Ovary (tissue), 9 donors: ENCODE results near the gene BDP1. TPM values are rescaled to one million over a fixed set of nuclear protein-coding genes. Genes with fewer than 3 reads are reported as not detected.
A peak's percentile ranks its signal among the peaks of the same experiment; 100 is the strongest.
"Not testable (repeated sequence)": the region's sequence is repeated elsewhere in the genome, so short reads cannot be mapped to it uniquely, and the experiment has no call there.

Experiments
- DNase-seq, 5 donors: peaks; one replicate each; pipeline ENCODE4 v3.0.0-alpha.2; 2019 to 2020
- H3K27ac ChIP-seq, 2 donors: fragments of 200-600 bp; one replicate each; pipeline versions ENCODE4 v1.5.1 to v1.8.0; 2019 to 2022
- H3K27me3 ChIP-seq: fragments of 200-600 bp; one replicate; pipeline ENCODE4 v1.8.0; 2022
- H3K36me3 ChIP-seq: fragments of 200-600 bp; sonication (generic); one replicate; pipeline ENCODE4 v1.5.1; 2019
- H3K4me1 ChIP-seq: one replicate; pipeline ENCODE4 v1.8.1; 2013; ENCODE audit warnings: mild to moderate bottlenecking, moderate library complexity; ENCODE audit not compliant: insufficient read depth
- H3K4me3 ChIP-seq: fragments of 200-600 bp; sonication (generic); one replicate; pipeline ENCODE4 v1.5.1; 2017
- H3K9me3 ChIP-seq, 2 donors: fragments of 200-600 bp in 1 of 2; sonication (generic) in 1 of 2; one replicate each; pipeline versions ENCODE4 v1.5.1 to v1.8.1; 2013 to 2019; ENCODE audit warnings: mild to moderate bottlenecking in 1 of 2, moderate library complexity in 1 of 2
- EP300 ChIP-seq: sonication (generic); formaldehyde crosslinking; IDR thresholded peaks from one replicate; pipeline ENCODE4 v1.6.1; 2017; ENCODE audit warnings: antibody characterized with exemption
- POLR2A ChIP-seq: fragments of 450-650 bp; IDR thresholded peaks from one replicate; pipeline ENCODE4 v1.6.1; 2017; ENCODE audit warnings: antibody characterized with exemption, mild to moderate bottlenecking, moderate library complexity
- whole genome bisulfite sequencing, 3 donors: extraction: QIAGEN DNeasy Blood & Tissue Kit in 1 of 3; methylation state at CpG; one replicate each; pipeline versions ENCODE4 v1.1.5 to v1.1.7; 2013 to 2017; 5-methylcytosine and 5-hydroxymethylcytosine counted together
- intact Hi-C, 4 donors: fragments of 100-400 bp; cut with DNase I; formaldehyde crosslinking; loops; one replicate each; pipeline versions ENCODE4 v1.11.0 to v1.15.1; 2022 to 2023
- polyA plus RNA-seq, 2 donors: library from polyadenylated mRNA; stranded (reverse); fragments of 200-250 nt in 1 of 2; fragments of 350-450 nt in 1 of 2; fragmentation: Illumina TruSeq in 1 of 2; extraction: RNeasy Lipid Tissue Mini Kit (QIAGEN cat#74804) in 1 of 2; gene quantifications; one replicate each; pipeline ENCODE4 v1.2.3, GENCODE V29; 2013 to 2014
- total RNA-seq, 7 donors: library from RNA; depleted of rRNA in 2 of 7; stranded (reverse); fragments of >200 nt in 2 of 7; fragmentation: NEBNext Ultra II Directional in 3 of 7; extraction: Animal tissue kit (Norgen Biotek cat#: 25700) in 3 of 7; gene quantifications; one replicate each; pipeline versions ENCODE4 v1.1.0 to v1.2.4, GENCODE V29; 2016 to 2023
- TF ChIP-seq, protein P1 (sequence below), 3 donors: fragments of 450-650 bp in 2 of 3; fragments of 200-600 bp in 1 of 3; IDR thresholded peaks; one replicate each; pipeline versions ENCODE4 v1.5.1 to v1.8.0; 2016 to 2022; ENCODE audit warnings: antibody characterized with exemption in 3 of 3, mild to moderate bottlenecking in 1 of 3
- donor health status: DM: no; HTN: no; CAD: no; lungs with moderate emphysema.
- donor health status: DM: no; HTN: no; CAD: no.
- donor health status: Bipolar disorder and iron deficiency.
- donor health status: DM: yes; HTN: yes; CAD: no.
- donor health status: DM: no; HTN: no; CAD: no.
- donor health status: DM: yes; HTN: yes; CAD: no.

The BDP1 gene
- total and polyA plus RNA-seq, 9 donors: 8.6 to 41.6 (median 24.3) TPM

- H3K4me3 ChIP-seq, H3K36me3 ChIP-seq, intact Hi-C loops, H3K9me3 ChIP-seq, H3K27ac ChIP-seq, H3K4me1 ChIP-seq, DNase-seq, H3K27me3 ChIP-seq: not testable (repeated sequence)
- WGBS, 3 donors: 63 to 69% (median 66%) methylated on average over 4 of the region's 4 CpGs
These were observed 11.6 kb upstream of the BDP1 start for GRCh38 chr5:71443891-71444290.

GRCh38 chr5:71445015-71445414 lies 10.4 kb upstream of the BDP1 start:
- WGBS, 3 donors: 68 to 81% (median 81%) methylated on average over 1 of the region's 1 CpG
- H3K4me3 ChIP-seq, H3K27me3 ChIP-seq, H3K27ac ChIP-seq, H3K36me3 ChIP-seq, intact Hi-C loops, H3K9me3 ChIP-seq, H3K4me1 ChIP-seq, DNase-seq: not testable (repeated sequence)

GRCh38 chr5:71445523-71446152 lies 9.8 kb upstream of the BDP1 start:
- H3K27ac ChIP-seq, DNase-seq, H3K27me3 ChIP-seq, intact Hi-C loops, H3K9me3 ChIP-seq, H3K4me3 ChIP-seq, H3K4me1 ChIP-seq, H3K36me3 ChIP-seq: not testable (repeated sequence)
- 2 to 7% (median 5%) methylated on average over 8 to 19 of the region's 20 CpGs for WGBS, 3 donors

- 49 to 72% (median 57%) methylated on average over 12 to 13 of the region's 13 CpGs for WGBS, 3 donors
- H3K4me3 ChIP-seq, DNase-seq, intact Hi-C loops, H3K4me1 ChIP-seq, H3K27ac ChIP-seq, H3K9me3 ChIP-seq, H3K27me3 ChIP-seq, H3K36me3 ChIP-seq: not testable (repeated sequence)
These were observed 8.8 kb upstream of the BDP1 start for GRCh38 chr5:71446540-71447216.

DNA sequence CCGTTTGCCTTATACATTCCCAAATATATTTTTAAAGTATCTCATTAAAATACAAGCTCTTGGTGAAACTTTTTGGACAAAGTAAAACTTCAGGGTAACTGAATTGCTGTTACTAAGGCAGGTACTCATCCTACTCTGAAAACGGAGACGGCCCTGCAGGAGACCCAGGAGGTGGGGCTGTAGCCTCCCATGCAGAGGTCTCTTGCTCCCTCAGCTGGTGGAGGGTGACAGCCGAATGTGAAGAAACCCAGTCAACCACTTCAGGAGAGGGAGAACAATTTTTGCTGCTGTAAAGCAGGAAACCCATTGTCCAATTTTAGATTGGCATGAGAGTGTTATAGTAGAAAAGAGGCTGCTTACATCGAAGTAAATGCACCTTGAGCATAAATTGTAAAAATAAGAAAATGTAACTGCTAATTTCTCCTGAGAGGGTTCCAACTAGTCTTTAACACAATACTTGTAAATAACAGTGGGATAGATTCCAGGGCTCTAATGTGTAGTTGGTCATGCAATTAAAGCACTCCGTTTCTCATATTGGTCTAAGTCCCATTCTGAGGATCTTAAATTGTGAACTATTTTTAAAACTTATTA lies 8.1 kb upstream of the BDP1 start:
- H3K27ac ChIP-seq, H3K27me3 ChIP-seq, H3K4me3 ChIP-seq, H3K36me3 ChIP-seq, intact Hi-C loops, H3K9me3 ChIP-seq, H3K4me1 ChIP-seq: not testable (repeated sequence)
- peak in 1 of 5 donors; percentile 21 for DNase-seq
- 3 to 7% (median 3%) methylated on average over 5 of the region's 6 CpGs for WGBS, 3 donors

- H3K27ac ChIP-seq: no peak overlapping the region
- TF ChIP-seq, protein P1, sequence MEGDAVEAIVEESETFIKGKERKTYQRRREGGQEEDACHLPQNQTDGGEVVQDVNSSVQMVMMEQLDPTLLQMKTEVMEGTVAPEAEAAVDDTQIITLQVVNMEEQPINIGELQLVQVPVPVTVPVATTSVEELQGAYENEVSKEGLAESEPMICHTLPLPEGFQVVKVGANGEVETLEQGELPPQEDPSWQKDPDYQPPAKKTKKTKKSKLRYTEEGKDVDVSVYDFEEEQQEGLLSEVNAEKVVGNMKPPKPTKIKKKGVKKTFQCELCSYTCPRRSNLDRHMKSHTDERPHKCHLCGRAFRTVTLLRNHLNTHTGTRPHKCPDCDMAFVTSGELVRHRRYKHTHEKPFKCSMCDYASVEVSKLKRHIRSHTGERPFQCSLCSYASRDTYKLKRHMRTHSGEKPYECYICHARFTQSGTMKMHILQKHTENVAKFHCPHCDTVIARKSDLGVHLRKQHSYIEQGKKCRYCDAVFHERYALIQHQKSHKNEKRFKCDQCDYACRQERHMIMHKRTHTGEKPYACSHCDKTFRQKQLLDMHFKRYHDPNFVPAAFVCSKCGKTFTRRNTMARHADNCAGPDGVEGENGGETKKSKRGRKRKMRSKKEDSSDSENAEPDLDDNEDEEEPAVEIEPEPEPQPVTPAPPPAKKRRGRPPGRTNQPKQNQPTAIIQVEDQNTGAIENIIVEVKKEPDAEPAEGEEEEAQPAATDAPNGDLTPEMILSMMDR (IDR thresholded peaks at IDR 0.05): no peak
- TF ChIP-seq EP300 (no peak), POLR2A (no peak)
- intact Hi-C loops: no loop called here
- no peaks in the 10 kb centered on the region for H3K9me3 ChIP-seq
- WGBS, 3 donors: 34 to 48% (median 38%) methylated on average over 2 of the region's 2 CpGs
- no peaks in the 10 kb centered on the region for H3K36me3 ChIP-seq
- peaks cover 1% of the 10 kb centered on the region for H3K4me1 ChIP-seq
- DNase-seq: no peak
- no peak overlapping the region for H3K4me3 ChIP-seq
- H3K27me3 ChIP-seq: no peaks in the 10 kb centered on the region
These were observed 2.6 kb upstream of the BDP1 start for GRCh38 chr5:71452876-71453275.

DNA sequence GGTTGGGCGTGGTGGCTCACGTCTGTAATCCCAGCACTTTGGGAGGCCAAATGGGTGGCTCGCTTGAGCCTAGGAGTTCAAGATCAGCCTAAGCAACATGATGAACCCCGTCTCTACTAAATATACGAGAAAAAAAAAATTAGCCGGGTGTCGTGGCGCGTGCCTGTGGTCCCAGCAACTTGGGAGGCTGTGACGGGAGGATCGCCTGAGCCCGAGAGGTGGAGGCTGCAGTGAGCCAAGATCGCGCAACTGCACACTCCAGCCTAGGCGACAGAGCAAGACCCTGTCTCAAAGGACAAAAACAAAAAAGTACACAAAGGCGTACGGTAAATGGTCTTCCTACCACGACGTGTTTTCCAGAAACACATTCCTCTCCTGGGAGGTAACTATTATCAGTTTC lies 538 bp upstream of the BDP1 start:
- Histone ChIP-seq H3K4me1 (peaks cover 1% of the 10 kb centered on the region), H3K36me3 (no peaks in the 10 kb centered on the region), H3K4me3 (peak overlapping the region; percentile 59), H3K27me3 (no peaks in the 10 kb centered on the region), H3K27ac (peak overlapping the region in 1 of 2 donors; percentile 85), H3K9me3 (no peaks in the 10 kb centered on the region)
- peak in 2 of 5 donors; percentile 34 to 37 for DNase-seq
- intact Hi-C loops: no loop called here
- TF ChIP-seq POLR2A (no peak), EP300 (no peak)
- TF ChIP-seq, protein P1 (IDR thresholded peaks at IDR 0.05): no peak
- 60 to 65% (median 64%) methylated on average over 19 of the region's 19 CpGs for WGBS, 3 donors
